WTC11 (cell line): ENCODE measurements around the gene PAK3. TPM values are rescaled to one million over a fixed set of nuclear protein-coding genes. Genes with fewer than 3 reads are reported as not detected.

Source experiments
- ATAC-seq: fragments of 200-7000 bp; cut with Tn5 transposase; 2 replicates; pipeline ENCODE4 v1.10.0; 2021; ENCODE audit warnings: mild to moderate bottlenecking, moderate library complexity
- CTCF ChIA-PET: fragments of 300-600 bp; sonication (Branson Sonifier 250); formaldehyde crosslinking; loops from one replicate; lab custom pipeline; 2021; ENCODE audit warnings: antibody characterized with exemption; lab: Charles Lee
- POLR2A ChIA-PET: fragments of 350-600 bp; sonication (Branson Sonifier 250); formaldehyde crosslinking; loops from one replicate; lab custom pipeline; 2021; ENCODE audit warnings: antibody characterized with exemption; lab: Charles Lee
- DNase-seq: peaks from one replicate; pipeline ENCODE4 v3.0.0; 2021; ENCODE audit warnings: low spot score
- H3K27ac Mint-ChIP-seq: 2 replicates; pipeline ENCODE4 v1.8.0; 2021; ENCODE audit warnings: mixed read lengths
- H3K27me3 Mint-ChIP-seq: 2 replicates; pipeline ENCODE4 v1.8.0; 2021; ENCODE audit warnings: low read depth, mild to moderate bottlenecking, moderate library complexity, mixed read lengths
- H3K36me3 Mint-ChIP-seq: 2 replicates; pipeline ENCODE4 v1.8.0; 2021; ENCODE audit warnings: mixed read lengths
- H3K4me1 Mint-ChIP-seq: 2 replicates; pipeline ENCODE4 v1.8.0; 2022; ENCODE audit warnings: mixed read lengths
- H3K4me3 Mint-ChIP-seq: 2 replicates; pipeline ENCODE4 v1.8.0; 2021; ENCODE audit warnings: mild to moderate bottlenecking, moderate library complexity, mixed read lengths
- H3K9me3 Mint-ChIP-seq: 2 replicates; pipeline ENCODE4 v1.8.0; 2021; ENCODE audit warnings: mixed read lengths
- CTCF ChIP-seq: fragments of 200-600 bp; IDR thresholded peaks from 2 replicates; pipeline ENCODE4 v1.8.0; 2022; ENCODE audit warnings: antibody characterized with exemption
- E2F1 ChIP-seq: sonication (generic); formaldehyde crosslinking; IDR thresholded peaks from 2 replicates; pipeline ENCODE4 v1.8.0; 2022; ENCODE audit warnings: mild to moderate bottlenecking, missing genetic modification reagents
- JAZF1 ChIP-seq: fragments of 250-450 bp; sonication (Bioruptor Pico); IDR thresholded peaks from 2 replicates; pipeline ENCODE4 v1.9.0; 2021; ENCODE audit warnings: moderate library complexity, mild to moderate bottlenecking, inconsistent platforms
- KAT7 ChIP-seq: sonication (generic); formaldehyde crosslinking; IDR thresholded peaks from 2 replicates; pipeline ENCODE4 v1.8.1; 2023; ENCODE audit warnings: missing genetic modification reagents, mild to moderate bottlenecking, borderline replicate concordance
- MAX ChIP-seq: sonication (generic); formaldehyde crosslinking; IDR thresholded peaks from 2 replicates; pipeline ENCODE4 v1.8.0; 2022; ENCODE audit warnings: mild to moderate bottlenecking, missing genetic modification reagents
- NFATC4 ChIP-seq: fragments of 250-450 bp; sonication (Bioruptor Pico); IDR thresholded peaks from 2 replicates; pipeline ENCODE4 v1.9.0; 2021; ENCODE audit warnings: mild to moderate bottlenecking
- PREB ChIP-seq: sonication (generic); formaldehyde crosslinking; IDR thresholded peaks from 2 replicates; pipeline ENCODE4 v1.8.1; 2022; ENCODE audit warnings: mild to moderate bottlenecking, missing genetic modification reagents, moderate library complexity, borderline replicate concordance
- SMAD3 ChIP-seq: sonication (generic); formaldehyde crosslinking; IDR thresholded peaks from 2 replicates; pipeline ENCODE4 v1.8.0; 2022; ENCODE audit warnings: missing genetic modification reagents, mild to moderate bottlenecking, borderline replicate concordance
- STAT6 ChIP-seq: sonication (generic); formaldehyde crosslinking; conservative IDR thresholded peaks from 2 replicates; pipeline ENCODE4 v1.8.1; 2023; ENCODE audit warnings: mild to moderate bottlenecking, low read depth, missing genetic modification reagents, moderate library complexity
- TEAD4 ChIP-seq: sonication (generic); formaldehyde crosslinking; IDR thresholded peaks from 2 replicates; pipeline ENCODE4 v1.8.0; 2022; ENCODE audit warnings: mild to moderate bottlenecking, missing genetic modification reagents
- USF2 ChIP-seq: sonication (generic); formaldehyde crosslinking; IDR thresholded peaks from 2 replicates; pipeline ENCODE4 v1.8.1; 2023; ENCODE audit warnings: mild to moderate bottlenecking, missing genetic modification reagents, moderate library complexity
- ZMAT4 ChIP-seq: fragments of 250-450 bp; sonication (Bioruptor Pico); IDR thresholded peaks from 2 replicates; pipeline ENCODE4 v1.9.0; 2021; ENCODE audit warnings: mild to moderate bottlenecking
- ZNF219 ChIP-seq: sonication (generic); formaldehyde crosslinking; IDR thresholded peaks from 2 replicates; pipeline ENCODE4 v1.8.0; 2023; ENCODE audit warnings: missing genetic modification reagents, mild to moderate bottlenecking, borderline replicate concordance
- ZNF416 ChIP-seq: fragments of 250-450 bp; sonication (Bioruptor Pico); IDR thresholded peaks from 2 replicates; pipeline ENCODE4 v1.9.0; 2021; ENCODE audit warnings: mild to moderate bottlenecking, inconsistent platforms
- ZNF532 ChIP-seq: fragments of 250-450 bp; sonication (Bioruptor Pico); IDR thresholded peaks from 2 replicates; pipeline ENCODE4 v1.9.0; 2021; ENCODE audit warnings: mild to moderate bottlenecking, borderline replicate concordance
- ZSCAN18 ChIP-seq: fragments of 250-450 bp; sonication (Bioruptor Pico); IDR thresholded peaks from 2 replicates; pipeline ENCODE4 v2.1.2; 2022; ENCODE audit warnings: mild to moderate bottlenecking, moderate library complexity
- total RNA-seq: library from RNA; stranded (reverse); gene quantifications from 3 replicates; pipeline ENCODE4 v1.2.3, GENCODE V29; 2021

Gene PAK3
- total RNA-seq, 1 experiment from 2014 or later: 5.1 TPM

- no peaks in the 10 kb centered on the region for H3K36me3 Mint-ChIP-seq
- CTCF ChIA-PET: no interaction called here
- POLR2A ChIA-PET: no interaction called here
- H3K9me3 Mint-ChIP-seq: no peaks in the 10 kb centered on the region
- no peak for DNase-seq
- no peak for ATAC-seq
- no peak overlapping the region for H3K4me3 Mint-ChIP-seq
- TF ChIP-seq NFATC4 (CRISPR knock-in tag) (no peak), ZNF532 (no peak), ZNF416 (no peak), E2F1 (CRISPR knock-in tag) (no peak), SMAD3 (no peak), JAZF1 (CRISPR knock-in tag) (no peak), MAX (CRISPR knock-in tag) (no peak), STAT6 (no peak), PREB (CRISPR knock-in tag) (no peak), KAT7 (CRISPR knock-in tag) (no peak), ZMAT4 (CRISPR knock-in tag) (no peak), USF2 (CRISPR knock-in tag) (no peak), TEAD4 (CRISPR knock-in tag) (no peak)
- H3K27me3 Mint-ChIP-seq: no peaks in the 10 kb centered on the region
- no peaks in the 10 kb centered on the region for H3K4me1 Mint-ChIP-seq
- no peak overlapping the region for H3K27ac Mint-ChIP-seq
These were observed 49.9 kb downstream of the PAK3 start for GRCh38 chrX:111145878-111146277.

- TF ChIP-seq ZSCAN18 (CRISPR knock-in tag) (no peak), CTCF (no peak), ZNF416 (no peak), ZNF219 (CRISPR knock-in tag) (no peak)
- no peaks in the 10 kb centered on the region for H3K36me3 Mint-ChIP-seq
- no peak overlapping the region for H3K27ac Mint-ChIP-seq
- DNase-seq (no peak), ATAC-seq (no peak)
- no peaks in the 10 kb centered on the region for H3K27me3 Mint-ChIP-seq
- H3K4me1 Mint-ChIP-seq: no peaks in the 10 kb centered on the region
- no peaks in the 10 kb centered on the region for H3K9me3 Mint-ChIP-seq
- H3K4me3 Mint-ChIP-seq: no peak overlapping the region
- POLR2A ChIA-PET: no interaction called here
- CTCF ChIA-PET: no interaction called here
These were observed 55.8 kb downstream of the PAK3 start for GRCh38 chrX:111151764-111152163.
